ENCODE measurements around the gene METTL3. TPM values are rescaled to one million over a fixed set of nuclear protein-coding genes. Genes with fewer than 3 reads are reported as not detected.

Gene METTL3
- total RNA-seq, 2 donors from 2014 or later = 54.8 to 62.4 TPM

DNA sequence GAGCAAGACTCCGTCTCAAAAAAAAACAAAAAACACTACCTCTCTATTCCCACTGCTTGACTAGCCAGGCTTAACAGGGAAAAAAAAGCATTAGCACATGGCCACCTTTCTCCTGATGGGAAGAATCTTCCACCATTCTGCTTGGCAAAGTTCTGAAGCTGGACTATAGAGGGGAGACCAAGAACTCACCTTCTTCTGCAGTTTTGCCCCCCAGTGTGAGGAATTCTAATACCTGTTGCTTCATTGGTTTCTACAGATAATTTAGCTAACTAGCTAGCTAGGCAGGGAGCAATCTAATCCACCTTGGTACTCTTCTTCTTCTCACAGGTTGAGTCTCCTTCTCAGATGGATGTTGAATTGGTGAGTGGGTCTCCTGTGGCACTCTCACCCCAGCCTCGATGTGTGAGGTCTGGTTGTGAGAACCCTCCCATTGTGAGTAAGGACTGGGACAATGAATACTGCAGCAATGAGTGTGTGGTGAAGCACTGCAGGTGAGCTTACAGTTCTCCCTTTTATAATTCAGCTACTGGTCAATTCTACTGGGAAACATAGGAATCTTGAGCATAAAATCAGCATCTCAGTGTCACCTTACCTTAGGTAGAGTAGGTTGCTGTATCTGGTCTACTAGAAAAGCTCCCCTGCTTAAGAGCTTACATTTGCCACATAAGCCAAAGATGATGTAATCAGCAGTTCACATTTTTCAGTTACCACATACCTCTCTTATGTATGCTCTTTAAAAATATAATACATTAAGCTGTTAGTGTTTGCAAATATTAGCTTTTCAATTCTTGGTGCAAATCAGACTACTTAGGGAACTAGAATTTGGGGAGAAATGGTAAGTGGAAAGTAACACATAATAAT, 16.0 kb downstream of the METTL3 start:
- ATAC-seq (ENCODE audit: insufficient number of reproducible peaks, low FRiP score, low read depth) (no peak), DNase-seq (ENCODE audit: low spot score) (no peak)
- H3K4me3 ChIP-seq = no peak overlapping the region
- no peaks in the 10 kb centered on the region for H3K27me3 ChIP-seq (replicated peaks; ENCODE audit: insufficient read depth)
- H3K9me3 ChIP-seq = no peaks in the 10 kb centered on the region
- H3K27ac ChIP-seq = no peak overlapping the region
- H3K36me3 ChIP-seq = peaks cover 52% of the 10 kb centered on the region
- TF ChIP-seq, protein P1, sequence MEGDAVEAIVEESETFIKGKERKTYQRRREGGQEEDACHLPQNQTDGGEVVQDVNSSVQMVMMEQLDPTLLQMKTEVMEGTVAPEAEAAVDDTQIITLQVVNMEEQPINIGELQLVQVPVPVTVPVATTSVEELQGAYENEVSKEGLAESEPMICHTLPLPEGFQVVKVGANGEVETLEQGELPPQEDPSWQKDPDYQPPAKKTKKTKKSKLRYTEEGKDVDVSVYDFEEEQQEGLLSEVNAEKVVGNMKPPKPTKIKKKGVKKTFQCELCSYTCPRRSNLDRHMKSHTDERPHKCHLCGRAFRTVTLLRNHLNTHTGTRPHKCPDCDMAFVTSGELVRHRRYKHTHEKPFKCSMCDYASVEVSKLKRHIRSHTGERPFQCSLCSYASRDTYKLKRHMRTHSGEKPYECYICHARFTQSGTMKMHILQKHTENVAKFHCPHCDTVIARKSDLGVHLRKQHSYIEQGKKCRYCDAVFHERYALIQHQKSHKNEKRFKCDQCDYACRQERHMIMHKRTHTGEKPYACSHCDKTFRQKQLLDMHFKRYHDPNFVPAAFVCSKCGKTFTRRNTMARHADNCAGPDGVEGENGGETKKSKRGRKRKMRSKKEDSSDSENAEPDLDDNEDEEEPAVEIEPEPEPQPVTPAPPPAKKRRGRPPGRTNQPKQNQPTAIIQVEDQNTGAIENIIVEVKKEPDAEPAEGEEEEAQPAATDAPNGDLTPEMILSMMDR (IDR thresholded peaks at IDR 0.05) = no peak
- no peaks in the 10 kb centered on the region for H3K4me1 ChIP-seq (ENCODE audit: control insufficient read depth in 1 of 2, low read depth in 2 of 2)

DNA sequence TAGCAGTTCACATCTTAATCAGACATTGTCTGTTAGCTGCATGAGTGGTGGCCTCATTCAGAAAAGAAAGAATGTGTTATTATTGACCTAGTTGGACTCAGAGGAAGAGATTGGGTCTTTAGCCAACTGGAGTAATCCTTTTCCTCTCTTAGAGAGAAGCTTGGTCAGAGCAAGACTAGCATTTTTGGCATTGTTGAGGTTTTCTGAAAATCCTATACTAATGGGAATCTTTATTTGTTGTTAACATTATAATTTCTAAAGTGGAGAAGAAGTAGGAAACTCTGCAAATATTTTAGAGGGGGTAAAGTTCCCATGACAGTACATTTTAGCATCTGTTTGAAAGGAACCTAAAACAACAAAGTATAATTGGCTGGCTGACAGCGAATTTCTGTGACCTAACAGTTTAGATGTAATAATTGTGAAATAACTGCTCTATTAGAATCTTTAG, 24.5 kb downstream of the METTL3 start:
- H3K27ac ChIP-seq = no peak overlapping the region

DNA sequence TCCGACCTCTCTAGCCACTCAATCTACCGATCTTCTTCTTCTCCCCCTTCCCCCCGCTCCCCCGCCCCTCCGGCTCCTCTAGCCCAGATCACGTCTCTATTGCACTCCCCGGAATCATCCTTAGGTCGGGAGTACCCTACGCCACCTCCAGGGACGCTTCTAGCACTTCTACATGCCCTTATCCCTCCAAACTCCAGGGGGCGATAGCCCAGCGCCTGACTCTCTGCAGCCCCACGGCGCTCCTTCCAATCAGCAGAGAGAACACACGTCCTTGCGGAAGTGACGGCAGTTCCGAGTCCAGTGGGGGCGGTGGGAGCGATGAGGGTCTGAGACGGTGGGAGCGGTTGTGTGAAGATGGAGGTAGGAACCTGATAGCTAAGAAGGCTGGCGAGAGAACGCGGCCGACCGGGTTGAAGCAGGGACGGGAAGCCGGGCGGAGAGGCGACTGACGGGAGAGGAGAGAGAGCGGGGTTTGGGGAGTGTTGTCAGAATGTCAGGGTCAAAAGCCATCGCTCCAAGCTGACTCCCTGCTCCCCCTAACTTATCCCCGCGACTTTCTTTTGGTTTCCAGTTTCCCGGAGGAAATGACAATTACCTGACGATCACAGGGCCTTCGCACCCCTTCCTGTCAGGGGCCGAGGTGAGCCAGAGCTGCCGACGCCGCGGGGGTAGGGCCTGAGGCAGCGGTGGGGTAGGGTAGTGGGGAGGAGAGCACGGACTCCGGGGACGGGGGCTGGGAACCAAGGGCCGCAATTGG, 34.0 kb downstream of the METTL3 start, which contains the start of the genes RAB2B and TOX4:
Gene RAB2B, minus strand, starts transcription at position 35 of the 757 bp plus-strand sequence. CDS start 87 bp downstream, outside the sequence.
Gene TOX4, plus strand, starts transcription at position 271 of the 757 bp plus-strand sequence. Its CDS starts 84 bp downstream, at position 355.
- no peaks in the 10 kb centered on the region for H3K9me3 ChIP-seq
- H3K36me3 ChIP-seq = peaks cover 9% of the 10 kb centered on the region
- ATAC-seq (ENCODE audit: insufficient number of reproducible peaks, low FRiP score, low read depth) (peak; percentile 100), DNase-seq (ENCODE audit: low spot score) (peak; percentile 89)
- no peaks in the 10 kb centered on the region for H3K27me3 ChIP-seq (replicated peaks; ENCODE audit: insufficient read depth)
- TF ChIP-seq, protein P1 (IDR thresholded peaks at IDR 0.05) = peak; percentile 94
- peak within 1 kb of the TSS; percentile 82 to 92 for H3K27ac ChIP-seq
- H3K4me3 ChIP-seq = peak within 1 kb of the TSS; percentile 99
- H3K4me1 ChIP-seq (ENCODE audit: control insufficient read depth in 1 of 2, low read depth in 2 of 2) = peaks cover 17 to 23% of the 10 kb centered on the region in 2 donors

More for the DNA sequence above, 24.5 kb downstream of the METTL3 start:
- no peaks in the 10 kb centered on the region for H3K4me1 ChIP-seq (ENCODE audit: control insufficient read depth in 1 of 2, low read depth in 2 of 2)
- H3K36me3 ChIP-seq = peaks cover 42% of the 10 kb centered on the region
- ATAC-seq (ENCODE audit: insufficient number of reproducible peaks, low FRiP score, low read depth) (no peak), DNase-seq (ENCODE audit: low spot score) (no peak)
- no peak overlapping the region for H3K4me3 ChIP-seq
- H3K27me3 ChIP-seq (replicated peaks; ENCODE audit: insufficient read depth) = no peaks in the 10 kb centered on the region
- TF ChIP-seq, protein P1 (IDR thresholded peaks at IDR 0.05) = no peak
- no peaks in the 10 kb centered on the region for H3K9me3 ChIP-seq

DNA sequence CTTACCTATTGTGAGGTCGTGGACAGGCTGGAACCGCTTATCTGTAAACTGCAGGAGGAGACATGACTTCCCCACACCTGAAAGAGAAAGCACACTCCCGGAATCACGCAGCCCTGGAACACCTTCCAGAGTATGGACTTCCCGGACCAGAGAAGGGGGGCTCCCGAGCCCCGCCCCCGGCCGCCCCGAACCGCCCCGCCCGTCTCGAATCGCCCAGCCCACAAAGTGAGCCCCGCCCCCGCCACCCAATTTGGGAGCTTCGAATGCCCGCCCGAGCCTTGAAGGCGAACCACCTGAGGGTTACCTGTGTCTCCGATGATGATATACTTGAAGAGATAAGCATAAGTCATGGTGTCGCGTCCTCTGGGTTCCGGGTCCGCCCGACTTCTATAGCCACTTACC, 34.6 kb downstream of the METTL3 start:
- H3K27ac ChIP-seq = peak overlapping the region; percentile 69 to 82
- DNase-seq (ENCODE audit: low spot score) = peak; percentile 55
- peak overlapping the region; percentile 99 for H3K4me3 ChIP-seq
- H3K9me3 ChIP-seq = no peaks in the 10 kb centered on the region
- TF ChIP-seq, protein P1 (IDR thresholded peaks at IDR 0.05) = no peak
- no peaks in the 10 kb centered on the region for H3K27me3 ChIP-seq (replicated peaks; ENCODE audit: insufficient read depth)
- peaks cover 17 to 23% of the 10 kb centered on the region in 2 donors for H3K4me1 ChIP-seq (ENCODE audit: control insufficient read depth in 1 of 2, low read depth in 2 of 2)
- ATAC-seq (ENCODE audit: insufficient number of reproducible peaks, low FRiP score, low read depth) = peak; percentile 87
- peaks cover 4% of the 10 kb centered on the region for H3K36me3 ChIP-seq

All from thoracic aorta (tissue), 2 donors.